IMR-90 (cell line): Measurements from ENCODE around the gene PTPRK. TPM values are rescaled to one million over a fixed set of nuclear protein-coding genes. Genes with fewer than 3 reads are reported as not detected.

Experiments
- ATAC-seq: fragments of 200-7000 bp; cut with Tn5 transposase; 2 replicates; pipeline ENCODE4 v1.9.1; 2020; ENCODE audit warnings: low read depth, mild to moderate bottlenecking, moderate library complexity
- BruUV-seq: library from RNA; stranded (reverse); fragments of 400-500 nt; replicated peaks from 2 replicates; lab custom pipeline; 2021; lab: Mats Ljungman, UMichigan
- CTCF ChIA-PET: fragments of 300-600 bp; formaldehyde crosslinking; extraction: SDS; loops from one replicate; lab custom pipeline; 2021; ENCODE audit warnings: antibody characterized with exemption; lab: Yijun Ruan, JAX
- POLR2A ChIA-PET: fragments of 300-600 bp; sonication (Branson Sonifier 250); formaldehyde crosslinking; loops from one replicate; lab custom pipeline; 2022; ENCODE audit warnings: antibody characterized with exemption; ENCODE audit not compliant: unreplicated experiment; lab: Charles Lee
- DNase-seq: peaks from one replicate; pipeline ENCODE4 v3.0.0; 2013
- H2AFZ ChIP-seq: replicated peaks from 2 replicates; pipeline ENCODE3; 2013; ENCODE audit warnings: low read length, mild to moderate bottlenecking; ENCODE audit not compliant: poor library complexity
- H2AK5ac ChIP-seq: 2 replicates; pipeline ENCODE4 v1.6.1; 2013; ENCODE audit warnings: low read depth, low read length, inconsistent platforms
- H2AK9ac ChIP-seq: replicated peaks from 2 replicates; pipeline ENCODE3; 2013; ENCODE audit warnings: mild to moderate bottlenecking, low read depth, low read length, moderate library complexity; ENCODE audit not compliant: poor library complexity
- H2BK120ac ChIP-seq: 2 replicates; pipeline ENCODE4 v1.6.1; 2013; ENCODE audit warnings: low read depth, low read length, inconsistent platforms
- H2BK15ac ChIP-seq: 3 replicates; pipeline ENCODE4 v1.6.1; 2013; ENCODE audit warnings: low read depth, low read length, inconsistent platforms
- H2BK20ac ChIP-seq: 2 replicates; pipeline ENCODE4 v1.6.1; 2013; ENCODE audit warnings: low read depth, mild to moderate bottlenecking, inconsistent platforms, low read length, moderate library complexity
- H2BK5ac ChIP-seq: 2 replicates; pipeline ENCODE4 v1.6.1; 2013; ENCODE audit warnings: mild to moderate bottlenecking, low read depth, low read length, inconsistent platforms; ENCODE audit not compliant: poor library complexity, severe bottlenecking
- H3K14ac ChIP-seq: replicated peaks from 2 replicates; pipeline ENCODE4 v1.6.1; 2013; ENCODE audit warnings: low read depth, low read length, inconsistent platforms
- H3K18ac ChIP-seq: 2 replicates; pipeline ENCODE4 v1.6.1; 2013; ENCODE audit warnings: low read depth, low read length, control low read depth
- H3K23ac ChIP-seq: 2 replicates; pipeline ENCODE4 v1.6.1; 2013; ENCODE audit warnings: low read depth, low read length, inconsistent platforms
- H3K27ac ChIP-seq: 2 replicates; pipeline ENCODE4 v1.5.1; 2013; ENCODE audit warnings: mild to moderate bottlenecking, control low read depth, low read length; ENCODE audit not compliant: insufficient read depth
- H3K27me3 ChIP-seq: 2 replicates; pipeline ENCODE4 v1.6.1; 2013; ENCODE audit warnings: low read length; ENCODE audit not compliant: control insufficient read depth, insufficient read depth
- H3K36me3 ChIP-seq: 2 replicates; pipeline ENCODE4 v1.6.1; 2013; ENCODE audit warnings: low read length, mixed read lengths; ENCODE audit not compliant: control insufficient read depth, insufficient read depth
- H3K4ac ChIP-seq: 2 replicates; pipeline ENCODE4 v1.6.1; 2013; ENCODE audit warnings: low read depth, low read length, inconsistent platforms
- H3K4me1 ChIP-seq: 2 replicates; pipeline ENCODE4 v1.6.1; 2013; ENCODE audit warnings: low read length, mixed read lengths; ENCODE audit not compliant: control insufficient read depth, insufficient read depth
- H3K4me2 ChIP-seq: 2 replicates; pipeline ENCODE4 v1.6.1; 2013; ENCODE audit warnings: low read depth, mild to moderate bottlenecking, control low read depth, low read length, moderate library complexity
- H3K4me3 ChIP-seq: 2 replicates; pipeline ENCODE4 v1.5.1; 2013; ENCODE audit warnings: low read depth, mild to moderate bottlenecking, control low read depth, low read length, moderate library complexity; ENCODE audit not compliant: insufficient read depth
- H3K56ac ChIP-seq: 2 replicates; pipeline ENCODE4 v1.6.1; 2013; ENCODE audit warnings: low read length, inconsistent platforms; ENCODE audit not compliant: insufficient read depth; ENCODE audit errors: extremely low read depth
- H3K79me1 ChIP-seq, 2 experiments: 2 replicates each; pipeline ENCODE4 v1.6.1; 2013; ENCODE audit warnings: low read length in 2 of 2, inconsistent platforms in 1 of 2, low read depth in 1 of 2
- H3K9ac ChIP-seq: 2 replicates; pipeline ENCODE4 v1.6.1; 2013; ENCODE audit warnings: low read depth, low read length, control low read depth
- H3K9me1 ChIP-seq: 2 replicates; pipeline ENCODE4 v1.6.1; 2013; ENCODE audit warnings: low read length, inconsistent platforms; ENCODE audit not compliant: insufficient read depth
- H3K9me3 ChIP-seq: 2 replicates; pipeline ENCODE4 v1.6.1; 2013; ENCODE audit warnings: low read length; ENCODE audit not compliant: control insufficient read depth, insufficient read depth
- H4K20me1 ChIP-seq: 2 replicates; pipeline ENCODE4 v1.6.1; 2013; ENCODE audit warnings: low read length, inconsistent platforms; ENCODE audit not compliant: insufficient read depth
- H4K5ac ChIP-seq: 2 replicates; pipeline ENCODE4 v1.6.1; 2013; ENCODE audit warnings: mild to moderate bottlenecking, low read depth, low read length, control low read depth
- H4K8ac ChIP-seq, 2 experiments: 2 replicates each; pipeline ENCODE4 v1.6.1; 2013; ENCODE audit warnings: low read depth in 2 of 2, low read length in 2 of 2, control low read depth in 1 of 2, inconsistent platforms in 1 of 2
- H4K91ac ChIP-seq: 2 replicates; pipeline ENCODE4 v1.6.1; 2013; ENCODE audit warnings: low read depth, low read length, inconsistent platforms; ENCODE audit not compliant: insufficient read depth
- BHLHE40 ChIP-seq: fragments of 150-350 bp; IDR thresholded peaks from 2 replicates; pipeline ENCODE4 v1.6.1; 2016; ENCODE audit warnings: mild to moderate bottlenecking, low read depth, low read length
- CHD1 ChIP-seq: IDR thresholded peaks from 2 replicates; pipeline ENCODE4 v1.6.1; 2012; ENCODE audit warnings: low read depth, low read length, improper control_type of control experiment
- MAFK ChIP-seq: IDR thresholded peaks from 2 replicates; pipeline ENCODE4 v1.6.1; 2012; ENCODE audit warnings: low read depth, low read length, improper control_type of control experiment
- NFE2L2 ChIP-seq: fragments of 150-350 bp; IDR thresholded peaks from 2 replicates; pipeline ENCODE4 v1.6.1; 2016; ENCODE audit warnings: low read depth, mild to moderate bottlenecking, low read length
- POLR2A ChIP-seq: IDR thresholded peaks from 2 replicates; pipeline ENCODE4 v1.6.1; 2012; ENCODE audit warnings: mild to moderate bottlenecking, low read depth, low read length
- RAD21 ChIP-seq: IDR thresholded peaks from 2 replicates; pipeline ENCODE4 v1.6.1; 2012; ENCODE audit warnings: low read length, improper control_type of control experiment
- RCOR1 ChIP-seq: IDR thresholded peaks from 2 replicates; pipeline ENCODE4 v1.6.1; 2012; ENCODE audit warnings: mild to moderate bottlenecking, low read length, improper control_type of control experiment; ENCODE audit not compliant: insufficient replicate concordance
- WGBS, 2 experiments: methylation state at CpG; one replicate each; pipeline versions ENCODE4 v1.1.5 to v1.1.7; 2013; ENCODE audit warnings: missing lambda C conversion rate in 2 of 2; ENCODE audit not compliant: insufficient read length in 1 of 2; ENCODE audit errors: extremely low coverage in 2 of 2; 5-methylcytosine and 5-hydroxymethylcytosine counted together
- dilution Hi-C: fragments of 300-500 bp; cut with HindIII; formaldehyde crosslinking; loops from one replicate; pipeline ENCODE4 v1.14.3; 2018; ENCODE audit warnings: low sequenced_read_pairs; ENCODE audit not compliant: unreplicated experiment
- in situ Hi-C: fragments of 300-500 bp; cut with MboI; formaldehyde crosslinking; loops from 3 replicates; pipeline ENCODE4 v1.14.3; 2019; ENCODE audit warnings: low sequenced_read_pairs, inconsistent platforms, mixed read lengths
- intact Hi-C: fragments of 100-400 bp; cut with micrococcal nuclease; formaldehyde crosslinking; loops from 2 replicates; pipeline ENCODE4 v1.10.0; 2022
- polyA plus RNA-seq, 3 experiments: library from polyadenylated mRNA; depleted of rRNA; stranded (reverse); fragments of >200 nt; gene quantifications; 2 replicates each; pipeline ENCODE4 v1.2.3, GENCODE V29; 2012; ENCODE audit warnings: low replicate concordance in 1 of 3
- total RNA-seq: library from RNA; depleted of rRNA; stranded (reverse); fragments of >200 nt; gene quantifications from 2 replicates; pipeline ENCODE4 v1.2.3, GENCODE V29; 2012

Gene PTPRK
- total and polyA plus RNA-seq, 2 of the 4 experiments (the other 2 are of a cell fraction): 18.0 to 80.8 TPM

DNA sequence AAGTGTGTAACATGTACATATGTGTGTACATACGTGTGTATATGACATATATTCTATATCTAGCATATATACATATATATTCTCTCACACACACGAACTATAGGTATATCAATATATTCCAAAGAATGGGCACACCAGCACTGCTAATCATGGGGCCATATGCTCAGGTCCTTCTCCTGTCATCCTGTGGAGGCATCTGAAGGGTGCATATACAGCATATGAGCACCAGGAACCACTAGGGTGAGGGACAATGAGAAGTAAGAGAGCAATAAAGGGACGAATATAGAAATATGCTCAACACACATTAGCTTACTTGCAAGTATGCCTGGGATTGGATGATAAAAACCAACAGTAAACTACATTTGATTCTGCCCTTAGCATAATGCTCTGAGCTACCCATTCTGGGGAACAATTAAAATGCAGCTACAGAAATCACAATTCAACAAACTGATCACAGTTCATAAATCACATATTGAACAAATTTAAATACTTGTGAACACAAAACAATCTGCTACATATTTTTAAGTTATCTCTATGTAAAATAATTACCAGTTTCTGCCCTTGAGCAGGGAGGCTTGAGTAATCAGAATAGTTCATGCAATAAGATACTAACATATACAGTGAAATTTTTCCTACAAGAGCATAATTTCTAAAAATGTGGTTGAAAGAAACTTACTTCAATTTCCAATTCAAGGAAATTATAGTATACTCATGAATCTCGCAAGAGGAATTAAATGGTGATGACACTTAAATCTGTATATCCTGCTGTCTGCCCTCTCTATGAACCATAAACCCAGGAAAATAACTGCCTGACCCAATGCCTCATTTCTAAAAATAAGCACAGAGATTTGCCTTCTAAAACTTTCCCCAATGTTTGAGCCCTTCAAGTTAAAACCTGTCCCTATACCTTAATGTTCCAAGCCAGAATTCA, 347.4 kb downstream of the PTPRK start:
- H3K27ac ChIP-seq: no peak overlapping the region
- no peak overlapping the region for H2BK5ac ChIP-seq
- H2BK120ac ChIP-seq: no peak overlapping the region
- TF ChIP-seq RCOR1 (no peak), BHLHE40 (no peak), MAFK (no peak), RAD21 (no peak), NFE2L2 (no peak), POLR2A (no peak), CHD1 (no peak)
- no CpG with 5 or more reads among the region's 4 CpGs for WGBS, 2 experiments
- no peaks in the 10 kb centered on the region for H3K36me3 ChIP-seq
- peak; percentile 11 for DNase-seq
- no peak overlapping the region for H2AFZ ChIP-seq
- peak; percentile 59 for ATAC-seq
- BruUV-seq: no TSS peak
- no peak overlapping the region for H2AK9ac ChIP-seq
- no peak overlapping the region for H3K18ac ChIP-seq
- H3K23ac ChIP-seq: no peak overlapping the region
- no peak overlapping the region for H3K14ac ChIP-seq
- in situ Hi-C loops: no loop called here
- no peak overlapping the region for H2BK20ac ChIP-seq
- no peak overlapping the region for H4K5ac ChIP-seq
- H3K9me1 ChIP-seq: peaks cover 3% of the 10 kb centered on the region
- POLR2A ChIA-PET: no interaction called here
- no peaks in the 10 kb centered on the region for H3K4me1 ChIP-seq
- H3K9ac ChIP-seq: no peak overlapping the region
- no peak overlapping the region for H3K56ac ChIP-seq
- dilution Hi-C loops: no loop called here
- intact Hi-C loops: loop anchor here (10.0 kb wide), 2 partner anchors 318 to 342 kb away; no protein-coding TSS in a partner anchor
- H4K20me1 ChIP-seq: peaks cover 5% of the 10 kb centered on the region; the same call in 1 of the 2 replicates
- no peak overlapping the region for H4K91ac ChIP-seq
- H3K4me2 ChIP-seq: no peak overlapping the region
- CTCF ChIA-PET: no interaction called here
- no peak overlapping the region for H3K4ac ChIP-seq
- H3K9me3 ChIP-seq: no peaks in the 10 kb centered on the region
- H3K79me1 ChIP-seq: peaks cover 0 to 17% of the 10 kb centered on the region in 2 experiments; a peak in 3 of 4 replicates
- H3K27me3 ChIP-seq: no peaks in the 10 kb centered on the region
- H4K8ac ChIP-seq: no peak overlapping the region
- H3K4me3 ChIP-seq: no peak overlapping the region
- H2AK5ac ChIP-seq: no peak overlapping the region
- no peak overlapping the region for H2BK15ac ChIP-seq
